Measurements from ENCODE around the gene CDYL.
"Not testable (repeated sequence)": the region's sequence is repeated elsewhere in the genome, so short reads cannot be mapped to it uniquely, and the experiment has no call there.

CDYL gene

DNA sequence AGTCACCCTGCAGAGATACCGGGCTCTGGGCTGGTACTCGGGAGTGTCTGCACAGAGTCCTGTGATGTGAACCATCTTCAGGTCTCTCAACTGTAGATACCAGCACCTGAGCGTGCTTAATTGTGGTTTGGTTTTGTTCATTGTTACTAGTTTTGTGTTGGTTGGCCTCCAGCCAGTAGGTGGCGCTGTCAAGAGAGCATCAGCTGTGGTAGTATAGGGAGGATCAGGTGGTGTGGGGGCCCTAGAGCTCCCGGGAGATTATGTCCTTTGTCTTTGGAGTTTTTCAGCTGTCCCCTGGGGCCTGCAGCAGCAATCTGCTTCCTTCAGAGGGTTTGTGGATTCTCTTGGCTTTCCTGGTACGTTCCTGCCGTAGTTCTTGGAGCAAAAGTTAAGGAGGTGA is 67.9 kb downstream of the CDYL start:
- no peak for DNase-seq (ENCODE audit: low read depth, low spot score)

DNA sequence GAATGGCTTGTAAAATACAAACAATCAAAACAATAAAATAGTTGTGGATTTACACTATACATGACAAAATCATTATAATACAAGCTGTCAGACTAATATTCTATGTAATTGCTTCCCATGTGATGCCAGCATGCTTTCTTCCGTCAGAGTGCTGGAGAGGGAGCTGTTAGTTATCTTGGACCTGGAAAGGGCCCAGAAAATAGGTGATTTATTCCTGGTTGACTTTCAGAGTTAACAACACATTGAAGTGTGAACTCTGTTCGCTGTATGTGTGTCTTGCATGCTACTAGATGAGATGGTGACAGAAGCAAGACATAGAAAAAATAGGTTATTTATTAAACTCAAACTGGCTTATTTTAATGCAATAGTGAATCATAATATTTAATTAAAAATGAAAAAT is 70.2 kb downstream of the CDYL start:
- DNase-seq (ENCODE audit: low read depth, low spot score) = no peak

DNA sequence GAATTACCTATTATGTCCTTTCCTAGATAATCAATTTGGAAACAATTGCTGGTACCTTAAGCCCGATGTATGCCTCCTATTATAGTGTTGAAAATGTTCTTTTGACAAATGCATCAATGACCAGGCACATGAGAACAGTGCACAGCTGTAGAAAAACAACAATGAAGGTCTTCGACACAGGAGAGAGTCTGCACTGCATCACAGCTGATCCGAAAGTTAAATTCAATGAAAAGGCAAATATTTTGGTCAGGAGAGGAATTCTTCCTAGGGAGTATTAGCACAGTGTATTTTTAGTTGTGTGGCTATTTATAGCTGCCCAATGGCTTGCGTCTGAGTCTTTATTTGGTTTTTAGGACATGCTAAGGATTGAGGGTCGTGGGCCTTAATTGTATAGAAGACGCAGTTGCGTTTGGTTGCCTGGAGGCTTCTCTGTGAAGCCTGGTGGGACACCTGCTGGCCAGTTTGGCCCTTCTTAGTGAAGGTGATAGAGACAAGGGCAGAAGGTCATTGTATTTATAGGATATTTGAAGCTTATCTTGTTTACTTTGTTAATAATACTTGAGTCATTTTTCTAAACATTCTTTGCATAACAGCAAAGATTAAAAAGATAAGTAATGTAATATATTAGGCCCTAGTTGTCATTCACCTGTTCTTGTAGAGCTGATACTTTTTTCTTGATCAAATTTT is 72.3 kb downstream of the CDYL start:
- no peak for DNase-seq (ENCODE audit: low read depth, low spot score)

DNA sequence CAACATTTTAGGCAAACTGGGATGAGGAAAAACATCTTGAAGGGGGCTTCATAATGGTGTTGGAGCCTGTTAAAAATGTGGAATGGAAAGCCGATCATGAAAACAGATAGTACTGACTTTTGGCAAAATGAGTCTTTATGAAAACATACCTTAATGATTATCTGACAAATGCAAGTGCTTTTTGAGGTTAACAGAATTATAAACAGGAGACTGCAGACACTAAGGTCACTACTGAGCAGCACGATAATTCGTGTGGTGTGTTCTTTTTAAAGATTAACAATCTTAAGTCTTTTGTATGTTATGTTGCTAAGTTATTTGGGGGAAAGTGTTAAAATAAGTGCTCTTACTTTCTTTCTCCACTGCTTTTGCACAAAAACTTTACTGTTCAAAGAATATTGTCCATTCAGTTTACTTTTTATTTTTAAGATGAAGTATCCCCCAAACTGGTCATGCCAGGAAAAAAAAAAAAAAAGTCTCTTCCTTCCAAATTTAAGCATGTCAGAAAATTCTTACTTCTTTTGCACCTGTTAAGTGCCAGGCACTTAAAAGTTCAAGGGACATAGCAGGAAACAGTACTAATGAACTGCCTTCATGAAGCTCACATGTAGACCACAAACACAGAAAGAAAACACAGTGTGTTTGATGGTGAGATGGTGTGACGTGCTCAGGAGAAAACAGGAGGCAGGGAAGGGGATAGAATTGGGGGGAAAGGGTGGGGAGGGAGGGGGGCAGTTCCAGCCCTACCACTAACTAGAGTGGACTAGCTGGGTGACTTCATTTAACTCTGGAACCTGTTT is 73.2 kb downstream of the CDYL start:
- DNase-seq (ENCODE audit: low read depth, low spot score) = no peak

DNA sequence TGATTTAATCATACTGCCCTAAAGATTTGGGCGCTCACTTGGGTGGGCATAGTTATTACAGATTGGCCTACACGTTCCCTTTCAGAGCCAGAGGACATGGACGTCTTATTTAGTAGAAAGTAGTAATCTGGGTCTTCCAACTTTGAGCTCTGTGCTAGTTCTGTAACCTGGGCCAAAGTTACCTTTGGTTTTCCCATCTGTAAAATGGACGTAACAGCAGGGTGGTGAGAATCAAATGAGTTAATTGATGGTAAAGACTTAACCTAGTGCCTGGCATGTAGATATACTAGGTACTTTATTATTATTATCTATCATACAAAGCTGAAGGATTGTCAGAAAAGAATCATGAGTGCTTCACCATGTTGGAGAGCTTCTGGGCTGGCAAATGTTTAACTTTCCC is 74.8 kb downstream of the CDYL start:
- no peak for DNase-seq (ENCODE audit: low read depth, low spot score)

DNA sequence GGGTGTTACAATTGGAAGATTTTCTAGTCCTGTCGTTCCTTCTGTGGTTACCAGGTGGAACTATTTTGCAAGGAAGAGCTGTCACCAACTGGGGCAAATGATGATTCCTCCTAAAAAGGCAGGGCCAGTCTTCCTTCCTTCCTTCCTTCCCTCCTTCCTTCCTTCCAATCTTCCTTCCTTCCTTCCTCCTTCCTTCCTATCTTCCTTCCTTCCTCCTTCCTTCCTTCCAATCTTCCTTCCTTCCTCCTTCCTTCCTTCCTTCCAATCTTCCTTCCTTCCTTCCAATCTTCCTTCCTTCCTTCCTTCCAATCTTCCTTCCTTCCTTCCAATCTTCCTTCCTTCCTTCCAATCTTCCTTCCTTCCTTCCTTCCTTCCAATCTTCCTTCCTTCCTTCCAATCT is 76.0 kb downstream of the CDYL start:
- DNase-seq (ENCODE audit: low read depth, low spot score) = not testable (repeated sequence)

DNA sequence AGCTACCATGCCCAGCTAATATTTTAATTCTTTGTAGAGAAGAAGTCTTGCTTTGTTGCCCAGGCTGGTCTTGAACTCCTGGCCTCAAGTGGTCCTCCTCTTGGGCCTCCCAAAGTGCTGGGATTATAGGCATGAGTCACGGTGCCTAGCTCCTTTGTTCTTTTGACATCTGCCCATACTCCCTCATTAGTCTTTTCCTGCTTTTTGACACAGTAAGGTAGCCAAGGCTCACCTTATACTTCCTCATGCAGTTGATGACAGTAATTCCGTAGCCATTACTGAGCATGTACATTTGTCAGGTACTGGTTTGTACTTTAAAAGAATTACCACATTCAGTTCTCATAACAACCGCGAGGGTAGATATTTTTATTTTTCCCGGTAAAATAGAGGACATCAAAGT is 76.7 kb downstream of the CDYL start:
- DNase-seq (ENCODE audit: low read depth, low spot score) = no peak

DNA sequence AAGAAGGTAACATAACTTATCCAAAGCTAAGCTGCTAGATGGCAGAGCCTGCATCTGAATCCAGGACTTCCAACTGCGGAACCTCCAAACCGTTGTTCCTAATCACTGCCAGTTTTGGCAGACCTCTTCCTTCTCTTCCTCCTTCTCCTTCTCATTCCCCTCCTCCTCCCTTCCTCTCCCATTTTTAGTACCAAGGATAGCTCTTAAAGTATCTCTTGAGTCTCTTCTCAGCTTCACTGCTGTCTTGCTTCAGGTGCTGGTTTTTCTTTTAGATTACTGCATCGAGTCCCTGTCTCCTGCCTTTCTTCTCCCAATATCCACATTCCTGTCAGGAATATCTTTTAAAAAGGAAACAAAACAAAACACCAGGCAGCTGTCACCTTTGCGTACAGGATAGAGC is 77.1 kb downstream of the CDYL start:
- no peak for DNase-seq (ENCODE audit: low read depth, low spot score)

DNA sequence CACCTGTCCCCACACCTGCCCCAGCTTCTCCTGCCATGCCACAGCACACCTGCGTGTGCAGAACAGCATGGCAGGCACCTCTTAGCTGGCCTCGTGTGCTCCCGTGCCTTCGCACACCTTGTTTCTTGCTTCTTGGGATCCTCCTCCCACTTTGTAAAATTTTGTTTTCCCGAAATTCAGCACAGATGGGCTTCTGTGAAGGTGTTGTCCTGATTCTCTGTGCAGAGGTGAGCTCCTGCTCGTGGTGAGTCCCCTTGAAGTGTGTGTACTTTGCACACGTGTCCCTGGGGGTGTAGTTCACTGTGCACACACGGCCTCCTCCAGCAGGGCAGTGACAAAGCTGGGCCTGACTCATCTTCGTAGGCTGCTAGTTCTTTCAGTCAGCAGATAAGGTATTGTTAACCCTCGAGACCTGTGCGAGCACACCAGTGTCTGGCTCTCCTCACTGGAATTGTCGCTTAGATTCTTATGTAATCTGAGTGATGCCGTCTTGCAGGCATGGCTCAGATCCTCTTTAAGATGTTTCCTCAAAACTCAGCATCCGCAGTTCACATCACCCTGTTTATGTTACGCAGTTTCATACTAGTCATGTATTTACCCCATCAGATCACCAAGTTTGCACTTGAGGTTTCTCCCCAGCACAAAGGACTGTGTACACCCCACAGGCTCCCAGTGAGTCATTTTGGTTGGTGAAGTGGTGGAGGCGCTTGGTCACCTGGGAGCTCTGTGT is 77.7 kb downstream of the CDYL start:
- DNase-seq (ENCODE audit: low read depth, low spot score) = no peak

DNA sequence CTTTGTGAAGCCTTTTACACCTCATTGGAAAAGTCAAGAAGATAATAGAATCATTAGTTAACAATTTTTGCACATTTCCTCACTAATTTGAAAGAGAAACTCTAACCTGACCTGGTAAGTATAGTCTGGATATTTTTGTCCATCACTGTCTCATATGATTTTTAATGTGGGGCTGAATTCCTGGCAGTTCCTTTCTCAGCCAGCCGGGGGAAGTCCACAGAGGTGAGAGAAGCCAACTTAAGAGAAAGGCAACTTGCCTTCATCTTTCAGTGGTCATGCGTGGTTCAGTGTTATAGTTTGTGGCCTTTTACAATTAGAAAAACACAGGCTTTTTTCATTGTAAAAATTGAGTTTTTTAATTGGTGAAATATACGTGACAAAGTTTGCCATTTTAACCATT is 80.6 kb downstream of the CDYL start:
- no peak for DNase-seq (ENCODE audit: low read depth, low spot score)

DNA sequence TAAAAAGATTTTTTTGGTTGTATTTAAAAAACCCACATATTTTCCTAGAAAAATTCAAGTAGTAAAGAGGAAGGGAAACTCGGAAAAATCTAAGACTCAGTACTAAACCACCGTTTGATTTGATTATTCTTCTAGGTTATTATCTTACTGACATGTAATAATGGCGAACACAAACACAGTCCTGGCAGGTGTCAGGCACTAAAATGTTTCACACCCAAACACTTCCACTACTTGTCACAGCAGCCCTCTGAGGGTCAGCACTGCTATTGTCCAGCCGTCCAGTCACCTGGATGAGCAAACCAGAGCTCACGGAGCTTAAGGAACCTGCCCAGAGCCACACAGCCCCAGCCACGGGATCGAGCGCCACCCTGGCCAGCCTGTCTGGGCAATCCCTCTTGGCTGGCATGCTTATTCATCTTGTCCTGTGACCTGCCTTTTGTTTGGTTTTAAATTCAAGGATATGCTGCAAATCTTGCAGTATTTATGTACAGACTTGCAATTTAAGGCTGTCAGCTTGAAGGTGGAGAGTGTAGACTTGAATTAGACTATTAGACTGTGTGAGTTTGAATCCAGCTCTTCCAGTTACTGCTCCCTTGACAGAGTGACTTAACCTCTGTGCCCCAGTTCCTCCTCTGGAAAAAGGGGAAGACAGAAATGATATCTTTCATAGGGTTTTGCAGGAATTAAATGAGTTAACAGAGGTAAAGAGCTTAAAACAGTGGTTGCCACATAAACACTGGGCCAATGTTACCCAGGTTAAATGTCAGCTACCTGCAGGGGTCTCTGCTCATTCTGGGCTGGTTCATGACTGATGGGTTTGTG is 82.2 kb downstream of the CDYL start:
- no peak for DNase-seq (ENCODE audit: low read depth, low spot score)

DNA sequence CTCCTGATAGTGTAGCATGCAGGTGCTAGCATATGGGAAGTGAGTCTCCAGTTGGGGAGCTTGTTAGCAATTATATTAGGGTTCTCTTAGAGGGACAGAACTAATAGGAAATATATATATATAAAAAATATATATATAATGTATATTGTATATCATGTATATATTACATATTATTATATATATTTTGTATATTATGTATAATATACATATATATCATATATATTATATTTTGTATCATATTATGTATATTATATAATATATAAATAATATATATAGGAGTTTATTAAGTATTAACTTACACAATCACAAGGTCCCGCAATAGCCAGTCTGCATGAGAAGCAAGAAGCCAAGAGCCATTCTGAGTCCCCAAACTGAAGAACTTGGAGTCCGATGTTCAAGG is 84.2 kb downstream of the CDYL start:
- no peak for DNase-seq (ENCODE audit: low read depth, low spot score)

DNA sequence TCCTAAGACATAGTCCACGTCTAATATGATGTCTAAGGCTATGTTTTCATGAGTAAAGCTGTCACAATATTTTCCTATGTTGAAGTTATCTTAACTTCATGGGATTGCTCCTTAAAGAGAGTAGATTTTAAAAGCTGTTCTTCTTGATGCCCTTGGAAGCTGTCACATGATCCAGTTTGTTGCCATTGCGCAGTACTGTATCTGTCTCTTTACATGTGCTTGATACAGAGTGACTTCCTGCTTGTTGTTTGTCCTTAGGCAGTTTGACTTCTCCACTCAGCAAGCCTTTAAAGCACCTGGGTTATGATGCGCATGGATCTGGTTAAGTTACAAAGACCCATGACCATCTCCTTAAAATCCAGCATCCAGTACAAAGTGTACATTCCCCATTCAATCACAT is 85.4 kb downstream of the CDYL start:
- DNase-seq (ENCODE audit: low read depth, low spot score) = no peak

DNA sequence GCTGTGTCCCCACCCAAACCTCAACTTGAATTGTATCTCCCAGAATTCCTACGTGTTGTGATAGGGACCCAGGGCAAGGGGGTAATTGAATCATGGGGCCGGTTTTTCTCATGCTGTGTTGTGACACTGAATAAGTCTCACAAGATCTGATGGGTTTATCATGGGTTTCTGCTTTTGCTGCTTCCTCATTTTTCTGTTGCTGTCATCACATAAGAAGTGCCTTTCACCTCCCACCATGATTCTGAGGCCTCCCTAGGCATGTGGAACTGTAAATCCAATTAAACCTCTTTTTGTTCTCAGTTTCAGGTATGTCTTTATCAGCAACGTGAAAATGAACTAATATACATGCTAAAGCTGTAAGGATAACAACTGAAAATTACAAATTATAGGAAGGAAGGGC is 88.3 kb downstream of the CDYL start:
- DNase-seq (ENCODE audit: low read depth, low spot score) = no peak

DNA sequence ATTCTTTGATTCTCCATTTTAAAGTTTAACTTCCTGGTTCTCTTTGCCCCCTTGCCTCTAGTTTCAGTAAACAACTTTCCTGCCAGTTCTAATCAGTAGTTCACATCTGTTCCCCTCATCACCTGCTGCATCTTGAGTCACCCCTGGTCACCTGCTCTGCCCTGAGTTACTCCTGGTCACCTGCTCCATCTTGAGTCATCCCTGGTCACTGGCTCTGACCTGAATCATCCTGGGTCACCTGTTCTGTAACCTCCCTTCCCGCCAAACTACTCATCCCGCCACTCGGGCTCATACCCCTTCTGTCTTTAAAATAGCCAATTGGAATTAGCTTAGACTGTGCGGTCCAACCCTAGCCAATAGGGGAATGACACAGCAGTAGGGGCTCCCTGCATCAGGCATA is 88.8 kb downstream of the CDYL start:
- DNase-seq (ENCODE audit: low read depth, low spot score) = not testable (repeated sequence)

DNA sequence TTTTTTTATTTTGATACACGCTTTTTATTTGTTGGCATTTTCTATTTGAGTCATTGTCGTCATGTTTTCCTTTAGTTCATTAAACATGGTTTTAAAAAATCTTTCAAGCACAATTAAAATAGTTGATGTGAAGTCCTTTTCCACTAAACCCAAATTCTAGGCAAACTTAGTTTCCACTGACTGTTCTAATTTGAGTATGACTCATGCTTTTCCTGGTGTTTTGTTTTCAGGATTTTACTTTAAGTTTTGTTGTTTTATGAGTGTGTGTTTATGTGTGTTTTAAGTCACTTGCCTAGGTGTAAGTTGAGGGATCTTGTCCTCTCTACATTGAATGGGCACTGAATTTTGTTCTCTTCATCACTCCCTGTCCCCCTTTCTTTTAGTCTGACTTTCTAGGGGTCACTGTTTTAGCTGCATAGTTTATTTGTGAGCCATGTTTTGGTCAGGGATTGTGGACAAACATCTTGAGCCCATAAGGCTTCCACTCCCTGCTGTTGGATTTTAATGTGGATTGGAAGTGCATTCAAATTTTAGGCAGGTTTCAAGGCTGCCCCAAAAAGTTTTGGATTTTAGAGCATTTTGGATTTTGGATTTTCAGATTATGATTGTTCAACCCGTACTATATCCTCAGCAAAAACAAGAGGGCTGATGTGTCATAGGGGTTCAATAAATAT is 94.8 kb downstream of the CDYL start:
- DNase-seq (ENCODE audit: low read depth, low spot score) = no peak

DNA sequence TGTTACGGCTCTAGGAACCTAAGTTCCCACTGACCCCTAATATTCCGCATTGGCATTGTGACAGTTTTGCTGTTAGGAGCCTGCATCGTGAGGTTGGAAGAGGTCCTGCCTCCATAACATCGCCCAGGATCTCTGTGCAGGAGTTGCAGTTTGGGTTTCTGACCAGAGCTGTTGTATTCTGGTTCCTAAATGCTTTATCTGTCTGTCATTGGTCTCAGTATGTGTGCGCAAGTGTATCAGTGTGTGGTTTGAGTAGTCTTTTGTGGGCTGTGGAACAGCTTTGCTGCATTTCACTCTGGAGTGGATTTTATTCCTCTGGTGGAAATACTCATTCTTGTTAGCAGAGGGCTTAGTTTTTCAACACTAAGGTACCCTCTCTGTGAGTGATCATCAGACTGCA is 95.6 kb downstream of the CDYL start:
- no peak for DNase-seq (ENCODE audit: low read depth, low spot score)

DNA sequence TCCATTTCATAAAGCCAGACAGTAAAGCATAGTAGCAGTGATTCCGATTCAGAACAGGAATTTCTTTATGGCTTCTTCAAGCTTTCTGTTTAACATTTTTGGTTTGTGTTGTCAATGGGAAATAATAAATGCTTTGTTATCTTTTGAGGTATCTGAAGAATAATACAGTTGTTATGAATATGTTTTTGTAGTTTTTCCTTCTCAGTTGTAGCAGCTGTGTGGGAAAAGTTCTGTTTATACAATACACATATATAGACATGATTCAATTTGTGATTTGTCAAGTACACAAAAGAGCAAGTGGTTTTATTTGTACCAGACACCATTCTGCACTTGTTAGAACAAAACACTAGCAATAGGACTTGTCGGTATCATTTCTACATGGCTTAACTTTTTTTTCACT is 96.6 kb downstream of the CDYL start:
- peak; percentile 41 for DNase-seq (ENCODE audit: low read depth, low spot score)

DNA sequence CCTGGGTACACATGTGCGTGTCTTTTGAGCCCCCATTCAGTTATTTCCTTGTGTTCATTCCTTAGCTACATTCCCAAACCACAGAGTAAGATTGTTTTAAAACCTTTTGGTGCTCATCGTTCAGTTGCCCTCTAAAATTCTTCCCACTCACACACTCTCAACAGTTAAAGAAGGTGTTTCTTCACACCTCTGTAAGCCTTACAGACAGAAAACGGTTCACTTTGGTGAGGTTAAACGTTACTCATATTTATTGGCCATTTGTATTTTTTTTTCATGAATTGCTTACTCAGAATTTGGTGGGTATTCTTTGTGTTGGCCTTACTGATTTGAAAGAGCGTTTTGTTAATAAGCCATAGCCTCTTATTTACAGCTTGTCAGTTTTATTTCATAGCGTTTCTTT is 97.7 kb downstream of the CDYL start:
- DNase-seq (ENCODE audit: low read depth, low spot score) = no peak

DNA sequence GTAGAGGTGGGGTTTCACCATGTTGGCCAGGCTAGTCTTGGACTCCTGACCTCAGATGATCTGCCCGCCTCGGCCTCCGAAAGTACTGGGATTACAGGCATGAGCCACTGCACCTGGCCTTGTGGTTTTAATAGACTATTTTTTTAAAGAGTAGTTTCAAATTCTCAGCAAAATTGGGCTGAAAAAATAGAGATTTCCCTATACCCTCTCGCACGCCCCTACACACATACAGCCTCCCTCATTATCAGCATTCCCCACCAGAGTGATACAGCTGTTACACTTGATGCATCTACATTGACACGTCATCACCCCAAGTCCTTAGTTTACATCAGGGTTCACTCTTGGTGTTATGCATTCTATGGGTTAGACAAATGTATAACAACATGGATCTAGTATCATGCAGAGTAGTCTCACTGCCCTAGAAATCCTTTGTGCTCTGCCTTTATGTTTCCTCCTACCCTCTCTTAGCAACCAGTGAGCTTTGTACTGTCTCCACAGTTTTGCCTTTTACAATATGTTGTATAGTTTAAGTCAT is 103.6 kb downstream of the CDYL start:
- DNase-seq (ENCODE audit: low read depth, low spot score) = no peak

DNA sequence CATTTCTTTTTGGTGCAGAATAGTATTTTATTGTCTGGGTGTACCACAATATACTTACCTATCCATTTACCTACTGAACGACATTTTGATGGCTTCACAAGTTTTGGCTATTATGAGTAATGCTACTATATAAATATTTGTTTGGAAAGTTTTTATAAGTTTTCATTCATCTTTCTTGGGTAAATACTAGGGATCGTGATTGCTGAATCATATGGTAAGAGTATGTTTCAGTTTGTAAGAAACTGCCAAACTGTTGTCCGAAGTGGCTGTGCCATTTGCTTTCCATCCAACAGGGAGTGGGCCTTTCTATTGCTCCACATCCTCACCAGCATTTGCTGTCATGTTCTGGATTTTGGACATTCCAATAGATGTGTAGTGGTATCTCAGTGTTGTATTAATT is 104.2 kb downstream of the CDYL start:
- DNase-seq (ENCODE audit: low read depth, low spot score) = no peak

Data from brain pericyte (primary cell).